Tibial nerve (tissue), 4 donors: ENCODE results near the gene PTCHD1. TPM values are rescaled to one million over a fixed set of nuclear protein-coding genes. Genes with fewer than 3 reads are reported as not detected.

Experiments
- DNase-seq, 2 donors: peaks; one replicate each; pipeline ENCODE4 v3.0.0-alpha.2; 2019; ENCODE audit warnings: low spot score in 2 of 2
- H3K27ac ChIP-seq, 4 donors: fragments of 200-600 bp; sonication (generic) in 3 of 4; one replicate each; pipeline ENCODE4 v1.5.1; 2017 to 2019; ENCODE audit warnings: mild to moderate bottlenecking in 1 of 4
- H3K27me3 ChIP-seq, 2 donors: fragments of 200-600 bp; sonication (generic) in 1 of 2; one replicate each; pipeline versions ENCODE4 v1.5.1 to v1.6.0; 2017 to 2019
- H3K36me3 ChIP-seq, 3 donors: fragments of 200-600 bp; sonication (generic); one replicate each; pipeline ENCODE4 v1.5.1; 2018 to 2019
- H3K4me1 ChIP-seq, 4 donors: fragments of 200-600 bp; sonication (generic) in 3 of 4; one replicate each; pipeline ENCODE4 v1.5.1; 2017 to 2019
- H3K4me3 ChIP-seq, 4 donors: fragments of 200-600 bp; sonication (generic) in 3 of 4; one replicate each; pipeline ENCODE4 v1.5.1; 2017 to 2019; ENCODE audit warnings: mild to moderate bottlenecking in 1 of 4, moderate library complexity in 1 of 4
- H3K9me3 ChIP-seq, 4 donors: fragments of 200-600 bp; sonication (generic) in 3 of 4; one replicate each; pipeline ENCODE4 v1.5.1; 2017 to 2019
- EP300 ChIP-seq, 2 donors: sonication (generic); formaldehyde crosslinking; IDR thresholded peaks; one replicate each; pipeline ENCODE4 v1.6.1; 2017; ENCODE audit warnings: antibody characterized with exemption in 2 of 2, mild to moderate bottlenecking in 1 of 2
- POLR2A ChIP-seq, 2 donors: fragments of 450-650 bp; IDR thresholded peaks; one replicate each; pipeline ENCODE4 v1.6.1; 2017; ENCODE audit warnings: antibody characterized with exemption in 2 of 2, mild to moderate bottlenecking in 2 of 2, moderate library complexity in 2 of 2
- WGBS, 2 donors: methylation state at CpG; one replicate each; pipeline ENCODE4 v1.1.5; 2018; 5-methylcytosine and 5-hydroxymethylcytosine counted together
- total RNA-seq, 4 donors: library from RNA; depleted of rRNA; stranded (reverse); fragments of >200 nt; gene quantifications; one replicate each; pipeline ENCODE4 v1.1.0, GENCODE V29; 2016
- TF ChIP-seq, protein P1 (sequence below), 5 experiments: fragments of 200-600 bp in 3 of 5; fragments of 450-650 bp in 2 of 5; sonication (generic) in 3 of 5; IDR thresholded peaks; one replicate each; pipeline ENCODE4 v1.5.1; 2016 to 2019; ENCODE audit warnings: antibody characterized with exemption in 5 of 5, mild to moderate bottlenecking in 3 of 5, moderate library complexity in 2 of 5

PTCHD1 gene
- total RNA-seq, 4 donors from 2014 or later: under 0.01 to 0.59 (median under 0.01) TPM; not detected in 1

DNA sequence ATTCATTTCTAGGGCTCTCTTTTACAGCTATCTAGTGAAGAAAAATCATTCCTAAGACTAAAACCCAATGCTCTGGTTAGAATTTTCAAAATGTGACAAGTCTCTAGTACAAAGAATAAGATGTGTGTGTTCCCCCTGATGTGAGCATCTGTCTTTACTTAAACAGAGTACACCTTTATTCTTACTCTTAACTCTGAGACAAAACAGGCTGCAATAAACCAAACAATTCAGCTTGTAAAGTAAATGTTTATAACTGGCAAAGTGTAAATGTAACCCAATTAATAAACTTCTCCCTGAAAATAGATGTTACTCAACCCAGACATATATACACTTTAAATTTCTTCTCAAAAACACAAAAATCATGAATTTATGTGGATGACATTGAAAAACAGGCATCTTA is 51.6 kb downstream of the PTCHD1 start:
- no peaks in the 10 kb centered on the region for H3K9me3 ChIP-seq
- DNase-seq: no peak
- no peaks in the 10 kb centered on the region for H3K4me1 ChIP-seq
- TF ChIP-seq POLR2A (IDR thresholded peaks at IDR 0.05) (no peak), EP300 (IDR thresholded peaks at IDR 0.05) (no peak)
- no peaks in the 10 kb centered on the region for H3K27me3 ChIP-seq
- no peaks in the 10 kb centered on the region for H3K36me3 ChIP-seq
- no peak overlapping the region for H3K27ac ChIP-seq
- no peak overlapping the region for H3K4me3 ChIP-seq

DNA sequence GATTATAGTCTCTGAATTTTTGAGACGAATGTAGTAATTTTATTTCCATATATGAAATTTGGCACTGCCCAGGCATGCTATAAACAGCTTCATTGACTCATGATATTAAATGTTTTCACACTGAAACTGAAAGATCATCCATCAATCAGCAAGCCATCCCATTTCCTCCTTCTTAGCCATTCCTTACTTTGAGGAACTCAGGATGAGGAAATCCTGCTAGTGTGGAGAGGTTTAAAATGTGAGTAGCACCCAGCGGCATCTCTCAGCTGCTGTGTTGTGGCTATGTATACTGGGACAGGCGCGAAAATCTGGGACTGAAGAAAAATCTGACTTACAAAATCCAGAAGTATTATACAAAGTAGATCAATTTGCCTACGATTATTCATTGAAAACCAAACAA is 52.1 kb downstream of the PTCHD1 start:
- no peaks in the 10 kb centered on the region for H3K4me1 ChIP-seq
- H3K4me3 ChIP-seq: no peak overlapping the region
- no peak for DNase-seq
- H3K9me3 ChIP-seq: no peaks in the 10 kb centered on the region
- no peaks in the 10 kb centered on the region for H3K27me3 ChIP-seq
- no peak for TF ChIP-seq POLR2A (IDR thresholded peaks at IDR 0.05)
- no peak for TF ChIP-seq EP300 (IDR thresholded peaks at IDR 0.05)
- TF ChIP-seq, protein P1, sequence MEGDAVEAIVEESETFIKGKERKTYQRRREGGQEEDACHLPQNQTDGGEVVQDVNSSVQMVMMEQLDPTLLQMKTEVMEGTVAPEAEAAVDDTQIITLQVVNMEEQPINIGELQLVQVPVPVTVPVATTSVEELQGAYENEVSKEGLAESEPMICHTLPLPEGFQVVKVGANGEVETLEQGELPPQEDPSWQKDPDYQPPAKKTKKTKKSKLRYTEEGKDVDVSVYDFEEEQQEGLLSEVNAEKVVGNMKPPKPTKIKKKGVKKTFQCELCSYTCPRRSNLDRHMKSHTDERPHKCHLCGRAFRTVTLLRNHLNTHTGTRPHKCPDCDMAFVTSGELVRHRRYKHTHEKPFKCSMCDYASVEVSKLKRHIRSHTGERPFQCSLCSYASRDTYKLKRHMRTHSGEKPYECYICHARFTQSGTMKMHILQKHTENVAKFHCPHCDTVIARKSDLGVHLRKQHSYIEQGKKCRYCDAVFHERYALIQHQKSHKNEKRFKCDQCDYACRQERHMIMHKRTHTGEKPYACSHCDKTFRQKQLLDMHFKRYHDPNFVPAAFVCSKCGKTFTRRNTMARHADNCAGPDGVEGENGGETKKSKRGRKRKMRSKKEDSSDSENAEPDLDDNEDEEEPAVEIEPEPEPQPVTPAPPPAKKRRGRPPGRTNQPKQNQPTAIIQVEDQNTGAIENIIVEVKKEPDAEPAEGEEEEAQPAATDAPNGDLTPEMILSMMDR (IDR thresholded peaks at IDR 0.05): no peak
- 57% methylated on average over 5 of the region's 5 CpGs for WGBS, 2 donors
- H3K27ac ChIP-seq: no peak overlapping the region
- no peaks in the 10 kb centered on the region for H3K36me3 ChIP-seq

DNA sequence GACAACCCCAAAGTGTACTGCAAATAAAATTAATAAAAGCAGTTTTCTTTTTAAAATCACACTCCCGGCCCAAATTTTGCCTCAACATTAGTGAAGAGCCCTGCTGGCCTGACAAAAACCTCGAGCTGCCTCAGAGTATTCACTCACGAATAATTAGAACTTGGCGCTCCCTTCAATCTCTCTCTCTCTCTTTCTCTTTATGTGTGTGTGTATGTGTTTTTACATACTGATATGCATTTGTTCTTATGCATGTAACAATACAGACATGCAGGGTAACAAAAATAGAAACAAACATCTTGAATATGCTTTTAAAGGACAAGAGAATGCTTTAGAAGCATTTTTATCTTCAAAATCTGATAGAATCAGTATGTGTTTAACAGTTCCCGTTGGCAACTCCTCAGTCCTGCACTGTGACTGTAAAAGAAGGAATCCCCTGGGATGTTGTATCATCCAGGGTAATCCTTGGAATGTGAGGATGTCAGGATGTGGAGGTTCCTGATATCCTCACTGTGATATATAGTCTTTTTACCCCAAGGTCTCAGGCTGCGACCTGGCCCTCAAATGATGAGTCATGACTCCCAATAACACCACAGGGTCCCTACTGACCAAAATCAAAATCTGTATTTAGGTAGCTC is 53.0 kb downstream of the PTCHD1 start:
- Histone ChIP-seq H3K9me3 (no peaks in the 10 kb centered on the region), H3K27me3 (no peaks in the 10 kb centered on the region), H3K27ac (no peak overlapping the region), H3K4me1 (no peaks in the 10 kb centered on the region), H3K36me3 (no peaks in the 10 kb centered on the region), H3K4me3 (no peak overlapping the region)
- no peak for DNase-seq
- 66 to 70% methylated on average over 6 of the region's 6 CpGs for WGBS, 2 donors
- TF ChIP-seq POLR2A (IDR thresholded peaks at IDR 0.05): no peak
- TF ChIP-seq EP300 (IDR thresholded peaks at IDR 0.05): no peak
- TF ChIP-seq, protein P1 (IDR thresholded peaks at IDR 0.05): no peak

DNA sequence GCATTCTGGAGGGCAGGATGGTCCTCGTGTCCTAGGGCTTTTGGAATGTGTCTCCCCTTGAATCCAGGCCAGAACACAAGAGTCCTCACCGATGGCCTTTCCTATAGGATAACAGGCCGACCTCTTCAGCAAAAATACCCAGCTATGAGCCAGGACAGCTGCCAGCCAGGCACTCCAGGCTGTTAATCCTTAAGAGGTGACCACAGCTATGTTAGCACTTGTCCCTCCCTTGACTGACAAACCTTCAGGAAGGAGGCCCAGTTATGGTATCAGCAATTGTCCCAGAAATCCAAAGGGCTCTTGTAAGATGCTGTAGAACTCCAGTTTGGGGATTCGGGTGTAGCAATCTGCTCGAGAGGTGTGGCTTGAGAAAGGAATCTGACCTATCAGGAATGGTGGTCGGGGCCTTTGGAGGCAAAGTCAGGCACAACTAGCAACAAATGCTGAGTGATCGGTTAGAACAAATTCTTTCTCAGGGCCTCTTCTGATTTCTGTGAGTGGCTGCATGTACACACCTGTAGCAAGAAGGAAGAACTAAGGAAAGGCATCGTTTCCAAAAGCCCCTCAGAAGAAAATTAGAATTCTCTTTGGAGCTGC is 54.6 kb downstream of the PTCHD1 start:
- no peak overlapping the region for H3K27ac ChIP-seq
- TF ChIP-seq, protein P1 (IDR thresholded peaks at IDR 0.05): no peak
- no peaks in the 10 kb centered on the region for H3K9me3 ChIP-seq
- no peak overlapping the region for H3K4me3 ChIP-seq
- WGBS, 2 donors: 75 to 76% methylated on average over 7 to 8 of the region's 8 CpGs
- no peak for DNase-seq
- H3K27me3 ChIP-seq: no peaks in the 10 kb centered on the region
- no peaks in the 10 kb centered on the region for H3K4me1 ChIP-seq
- H3K36me3 ChIP-seq: no peaks in the 10 kb centered on the region

DNA sequence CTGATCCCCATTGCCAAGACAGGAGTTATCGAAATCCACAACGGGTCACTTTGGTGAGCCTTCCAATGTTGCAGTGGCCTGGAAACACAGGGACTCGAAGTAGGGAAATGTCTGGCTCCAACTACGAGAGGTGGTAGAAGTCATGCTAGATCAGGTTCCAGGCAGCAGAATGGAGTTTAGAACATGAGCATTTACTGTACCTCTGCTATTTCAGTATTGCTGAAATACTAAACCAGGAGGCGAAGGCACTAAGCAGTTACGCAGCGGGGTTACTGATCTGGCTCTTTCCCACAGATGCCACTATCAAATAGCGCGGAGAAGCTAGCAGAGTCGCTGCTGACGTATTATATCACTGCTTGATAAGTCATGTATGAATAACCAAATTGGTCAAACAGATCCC is 56.3 kb downstream of the PTCHD1 start:
- H3K9me3 ChIP-seq: no peaks in the 10 kb centered on the region
- no peaks in the 10 kb centered on the region for H3K27me3 ChIP-seq
- 91 to 93% methylated on average over 11 of the region's 11 CpGs for WGBS, 2 donors
- no peak for DNase-seq
- H3K36me3 ChIP-seq: no peaks in the 10 kb centered on the region
- H3K27ac ChIP-seq: no peak overlapping the region
- TF ChIP-seq, protein P1 (IDR thresholded peaks at IDR 0.05): no peak
- TF ChIP-seq POLR2A (IDR thresholded peaks at IDR 0.05) (no peak), EP300 (IDR thresholded peaks at IDR 0.05) (no peak)
- H3K4me3 ChIP-seq: no peak overlapping the region
- no peaks in the 10 kb centered on the region for H3K4me1 ChIP-seq
